NOMO-1 treated with DMSO at 0.1 percent for 48 hours (cell line): ENCODE data around the gene LOXHD1.

Source experiments
- DNase-seq: peaks from one replicate; lab custom pipeline; 2025; ENCODE audit not compliant: unreplicated experiment; lab: John Stamatoyannopoulos, UW

LOXHD1 gene

DNA sequence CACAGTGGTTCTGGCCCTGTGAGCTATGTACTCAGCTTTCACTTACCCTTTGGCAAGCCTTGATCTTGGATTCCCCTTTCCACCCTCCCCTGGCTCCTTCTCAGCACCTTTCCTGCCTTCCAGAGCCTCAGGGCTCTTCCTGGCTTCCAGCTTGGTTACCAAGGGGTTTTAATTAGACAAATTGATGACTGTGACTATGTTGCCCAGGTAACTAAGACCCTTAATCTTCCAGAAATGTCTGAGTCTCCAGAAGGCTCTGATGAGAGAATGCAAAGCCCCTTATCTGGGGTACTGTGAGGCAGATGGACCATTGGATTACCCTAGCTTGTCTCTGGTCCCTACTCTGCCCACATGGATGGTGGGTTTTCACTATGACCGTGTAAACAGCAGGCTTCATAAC is 174.2 kb downstream of the LOXHD1 start:
- DNase-seq = no peak

- DNase-seq = no peak
These were observed 175.2 kb downstream of the LOXHD1 start for GRCh38 chr18:46481847-46482245.

DNA sequence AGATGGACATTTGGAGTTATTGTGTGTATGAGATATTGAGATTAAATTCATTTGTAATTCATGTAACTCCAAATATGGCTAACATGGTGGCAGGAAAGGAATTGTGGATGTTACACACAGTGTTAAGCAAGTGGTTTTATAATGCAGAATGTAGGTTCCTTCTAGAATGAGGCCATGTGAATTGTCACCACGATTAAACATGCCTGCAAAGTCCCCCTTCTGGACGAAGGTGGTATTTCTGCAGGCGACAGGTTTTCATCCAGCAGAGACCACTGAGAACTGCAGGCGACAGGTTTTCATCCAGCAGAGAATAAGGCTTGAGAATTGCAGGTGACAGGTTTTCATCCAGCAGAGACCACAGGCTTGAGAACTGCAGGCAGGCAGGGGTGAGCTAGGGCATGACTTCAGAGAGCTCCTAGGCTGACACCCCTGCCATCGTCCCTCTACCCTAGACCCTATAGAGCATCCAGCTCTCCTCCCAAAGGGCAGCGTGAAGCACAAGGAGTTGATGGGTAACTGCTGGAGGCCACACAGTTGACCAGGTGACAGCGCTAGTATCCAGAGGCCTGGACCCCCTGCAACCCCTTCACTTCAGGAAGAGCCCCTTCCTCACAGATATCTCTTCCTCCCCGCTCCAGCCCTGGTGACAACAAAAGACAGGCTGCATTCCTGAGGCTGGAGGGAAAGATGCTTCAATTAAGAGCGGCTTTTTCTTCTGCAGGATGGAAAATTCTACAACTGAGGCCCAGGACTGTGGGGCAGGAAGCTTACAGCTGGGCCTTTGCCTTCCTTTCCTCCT is 175.8 kb downstream of the LOXHD1 start:
- peak; percentile 8 for DNase-seq

DNA sequence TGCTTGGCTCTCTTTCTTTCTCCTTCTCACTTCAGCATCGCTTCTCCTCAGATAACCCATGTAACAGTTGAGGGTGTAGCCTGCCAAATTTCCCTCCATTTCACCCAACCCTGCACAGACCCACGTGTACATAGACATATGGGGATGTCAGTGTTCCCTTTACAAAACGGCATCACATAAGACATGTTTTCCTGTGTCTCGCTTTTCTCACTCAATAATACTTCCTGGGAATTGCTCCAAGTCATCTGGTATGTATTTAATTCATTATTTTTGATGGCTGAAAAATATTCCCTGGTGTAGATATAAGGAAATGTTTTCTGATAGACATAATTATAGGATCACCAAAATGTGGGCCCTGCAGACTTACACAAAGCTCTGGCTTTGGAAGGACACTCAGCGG is 176.8 kb downstream of the LOXHD1 start:
- no peak for DNase-seq

GRCh38 chr18:46478796-46479195 is 178.2 kb downstream of the LOXHD1 start:
- no peak for DNase-seq

DNA sequence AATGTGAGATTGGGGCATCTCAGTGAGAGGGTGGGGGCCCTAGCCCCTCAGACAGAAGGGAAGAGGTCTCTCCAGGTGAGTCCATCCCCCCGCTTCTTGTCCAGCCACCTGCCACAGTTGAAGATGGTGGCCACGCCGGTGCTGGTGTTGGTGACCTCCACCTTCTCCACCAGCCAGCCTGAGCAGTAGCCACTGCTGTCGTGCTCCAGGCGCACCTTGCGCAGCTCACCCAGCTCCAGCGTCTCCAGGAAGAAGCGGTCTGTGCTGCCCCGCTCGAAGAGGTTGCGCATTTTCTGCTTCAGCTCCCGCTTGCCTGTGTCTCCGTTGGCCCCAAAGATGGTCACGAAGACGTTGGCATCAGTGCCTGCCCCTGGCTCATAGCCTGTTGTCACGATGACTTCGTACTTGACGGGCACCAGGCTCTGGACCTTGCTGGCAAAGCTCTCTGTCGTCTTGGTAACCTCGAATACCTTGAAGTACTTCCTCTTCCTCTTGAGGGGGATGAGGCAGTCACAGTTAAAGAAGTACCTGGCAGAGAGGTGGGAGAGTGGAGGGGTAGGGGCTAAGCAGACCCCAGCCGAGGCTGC is 179.5 kb downstream of the LOXHD1 start:
- DNase-seq = no peak

GRCh38 chr18:46475390-46475752 is 181.6 kb downstream of the LOXHD1 start:
- DNase-seq = no peak

DNA sequence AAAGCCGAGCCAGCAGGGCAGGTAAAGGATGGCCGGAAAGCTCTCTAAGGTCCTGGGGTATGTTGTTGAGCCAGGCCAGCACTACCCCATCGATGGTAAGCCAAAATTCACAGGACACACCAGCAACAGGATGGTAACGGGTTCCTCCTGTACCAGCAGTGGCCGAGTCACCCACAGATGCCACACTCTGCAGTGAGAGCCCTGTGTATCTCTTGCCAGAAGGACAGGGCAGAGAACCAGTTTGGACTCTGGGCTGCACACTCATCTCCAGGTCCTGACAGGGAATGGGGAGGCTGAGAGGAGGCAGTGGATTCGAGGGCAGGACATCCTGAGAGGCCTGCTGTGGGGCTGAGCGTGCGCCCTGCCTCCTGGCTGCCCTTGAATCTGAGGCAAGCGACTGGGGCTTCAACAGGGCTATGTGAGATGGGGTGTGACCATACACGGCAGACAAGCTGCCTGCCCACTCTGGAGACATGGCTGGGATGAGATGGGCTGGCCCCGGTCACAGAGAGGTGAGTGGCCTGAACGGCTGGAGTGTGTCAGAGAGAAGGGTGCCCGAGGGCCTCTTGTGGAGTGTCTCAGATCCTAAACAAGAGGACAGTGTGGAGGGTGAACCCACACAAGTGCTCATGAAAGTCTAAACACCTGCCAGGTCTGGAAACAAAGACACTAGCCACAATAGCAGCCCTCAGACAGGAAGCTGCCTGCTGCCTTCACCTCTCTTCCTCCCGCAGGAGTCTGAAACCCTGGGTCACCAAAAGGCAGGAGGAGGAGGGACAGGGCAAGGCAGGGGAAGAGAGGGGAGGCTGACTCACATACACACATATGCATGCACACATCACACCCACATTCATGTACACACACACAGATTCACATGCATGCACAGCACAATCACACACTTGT is 182.3 kb downstream of the LOXHD1 start:
- no peak for DNase-seq

DNA sequence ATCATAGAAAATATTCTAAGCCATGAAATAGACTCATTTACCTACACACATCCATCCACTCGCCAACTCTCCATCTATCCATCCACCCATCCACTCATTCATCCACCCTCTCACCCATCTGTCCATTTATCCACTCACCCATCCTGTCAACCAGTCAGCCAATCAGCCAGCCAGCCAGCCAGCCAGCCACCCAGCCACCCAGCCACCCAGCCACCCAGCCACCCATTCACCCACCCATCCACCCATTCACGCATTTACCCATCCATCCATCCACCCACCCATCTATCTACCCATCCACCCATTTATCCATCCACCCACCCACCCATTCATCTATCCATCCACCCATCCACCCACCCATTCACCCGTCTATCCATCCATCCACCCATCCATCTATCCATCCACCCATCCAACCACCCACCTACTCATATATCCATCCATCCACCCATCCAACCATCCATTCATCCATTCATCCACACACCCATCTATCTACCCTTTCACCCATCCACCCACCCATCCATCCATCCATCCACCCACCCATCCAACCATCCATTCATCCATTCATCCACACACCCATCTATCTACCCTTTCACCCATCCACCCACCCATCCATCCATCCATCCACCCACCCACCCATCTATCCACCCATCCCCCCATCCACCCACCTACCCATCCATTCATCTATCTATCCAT is 185.1 kb downstream of the LOXHD1 start:
- no peak for DNase-seq

DNA sequence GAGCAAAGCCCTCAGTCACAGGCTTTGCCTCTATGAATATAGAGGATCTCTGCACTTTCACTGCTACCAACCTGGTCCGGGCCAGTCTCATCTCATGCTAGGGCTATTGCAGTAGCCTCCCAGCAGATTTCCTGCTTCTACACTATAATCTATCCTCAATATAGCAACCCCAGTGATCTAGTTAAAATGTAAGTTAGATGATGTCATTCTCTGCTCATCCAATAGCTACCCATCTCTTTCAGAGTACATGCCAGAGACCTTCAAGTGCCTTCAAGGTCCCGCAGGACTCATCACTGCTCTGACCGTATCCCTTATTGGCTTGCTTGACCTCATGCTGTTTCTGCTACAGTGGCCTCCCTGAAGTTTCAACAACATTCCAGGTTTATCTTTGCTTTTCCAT is 186.3 kb downstream of the LOXHD1 start:
- no peak for DNase-seq

- no peak for DNase-seq
These were observed 187.7 kb downstream of the LOXHD1 start for GRCh38 chr18:46469186-46469915.

- DNase-seq = no peak
These were observed 188.4 kb downstream of the LOXHD1 start for GRCh38 chr18:46468426-46469180.

- DNase-seq = no peak
These were observed 190.5 kb downstream of the LOXHD1 start for GRCh38 chr18:46466234-46467160.

DNA sequence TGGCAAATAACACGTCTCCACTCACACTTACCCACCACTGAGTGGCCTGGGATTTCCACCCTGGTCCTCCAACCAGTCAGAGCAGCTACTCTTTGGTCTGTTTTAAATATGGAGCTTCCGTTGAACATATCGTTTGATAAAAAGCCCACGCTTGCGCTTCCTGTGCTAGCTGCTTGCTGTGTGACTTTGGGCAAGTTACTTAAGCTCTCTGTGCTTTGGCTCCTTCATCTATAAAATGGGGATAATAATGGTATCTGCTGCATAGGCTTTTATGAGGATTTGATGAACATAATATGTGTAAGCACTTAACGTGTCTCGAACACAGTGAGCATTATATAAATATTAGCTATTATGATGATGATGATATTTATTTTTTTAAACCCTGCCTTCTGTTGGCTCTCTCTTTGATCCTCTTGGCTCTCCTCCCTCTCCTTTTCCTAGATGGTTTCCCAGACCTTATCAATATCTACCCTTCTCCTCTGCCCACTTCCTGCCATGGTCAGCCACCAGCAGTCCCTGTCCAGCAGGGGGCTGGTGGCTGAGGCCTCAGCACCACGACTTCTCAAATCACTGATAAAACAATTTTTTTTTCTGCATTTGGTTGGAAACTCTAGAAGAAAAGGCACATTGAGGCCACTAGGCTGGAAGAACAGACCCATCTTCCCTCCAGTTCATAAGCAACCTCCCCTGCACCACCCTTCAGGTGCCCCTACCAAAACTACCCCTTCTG is 191.9 kb downstream of the LOXHD1 start:
- no peak for DNase-seq

- no peak for DNase-seq
These were observed 194.5 kb downstream of the LOXHD1 start for GRCh38 chr18:46462523-46462922.

DNA sequence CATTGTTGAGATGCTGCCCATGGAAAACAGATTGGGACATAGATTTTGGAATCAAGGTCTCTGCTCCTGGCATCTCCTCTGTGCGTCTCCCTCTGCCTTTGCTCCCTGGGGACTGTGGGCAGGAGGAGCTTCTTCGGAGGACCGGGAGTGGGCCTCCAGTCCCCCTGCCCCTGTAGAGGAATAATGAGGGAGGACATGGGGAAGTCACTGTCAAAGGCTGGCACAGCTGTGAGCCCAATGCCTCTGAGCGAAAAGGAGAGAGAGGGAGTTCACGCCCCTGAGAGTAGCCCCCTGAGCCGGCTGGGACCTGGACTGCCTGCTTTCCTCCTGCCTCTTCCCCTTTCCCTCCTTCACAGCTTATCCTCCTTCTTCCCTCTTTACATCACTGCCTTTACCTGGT is 195.0 kb downstream of the LOXHD1 start:
- DNase-seq = no peak

- DNase-seq = no peak
These were observed 196.3 kb downstream of the LOXHD1 start for GRCh38 chr18:46460754-46461153.

DNA sequence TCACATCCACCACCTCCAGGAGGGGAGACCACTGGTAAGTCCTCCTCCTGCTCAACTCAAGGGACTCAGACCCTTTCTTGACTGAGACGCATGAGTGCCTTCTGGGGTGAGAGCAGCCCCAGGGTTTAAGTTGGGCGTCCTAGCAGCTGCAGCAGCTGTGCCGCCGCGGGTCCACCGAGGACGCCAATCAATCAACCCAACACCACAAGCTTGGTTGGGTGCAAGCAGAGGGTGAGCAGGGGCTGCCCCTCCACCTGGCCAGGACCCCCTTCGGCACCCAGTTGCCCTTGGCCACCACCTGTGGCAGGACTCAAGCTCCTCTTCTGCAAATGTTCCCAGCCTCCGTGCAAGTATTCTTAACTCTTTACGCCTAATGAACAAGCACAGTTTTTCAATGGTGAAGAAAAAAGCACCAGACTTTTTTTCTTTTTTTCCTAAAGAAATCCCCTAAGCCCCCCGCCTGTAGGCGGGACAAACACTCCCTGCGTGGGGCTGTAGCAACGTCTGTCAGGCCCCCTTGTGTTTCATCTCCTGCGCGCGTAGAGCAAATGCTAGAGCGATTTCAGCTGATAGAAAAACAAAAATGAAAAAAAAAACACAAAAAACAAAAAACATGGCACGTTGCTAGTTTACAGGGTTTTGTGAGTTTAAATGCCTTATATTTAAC is 197.1 kb downstream of the LOXHD1 start:
- no peak for DNase-seq
